GM18951 (cell line): ENCODE results near the gene LIX1.

ENCODE experiments used
- POLR2A ChIP-seq: IDR thresholded peaks from 4 replicates; pipeline ENCODE4 v1.6.1; 2011; ENCODE audit warnings: mild to moderate bottlenecking; ENCODE audit not compliant: insufficient read length, insufficient read depth; ENCODE audit errors: extremely low read depth
- in situ Hi-C: fragments of 300-500 bp; cut with MboI; formaldehyde crosslinking; loops from one replicate; pipeline ENCODE4 v1.12.0; 2022; ENCODE audit warnings: low sequenced_read_pairs, mixed read lengths, inconsistent platforms; ENCODE audit not compliant: unreplicated experiment

Gene LIX1

GRCh38 chr5:97072696-97073095 is 69.7 kb downstream of the LIX1 start:
- in situ Hi-C loops = no loop called here
- no peak for TF ChIP-seq POLR2A

- no peak for TF ChIP-seq POLR2A
- in situ Hi-C loops = no loop called here
These were observed 70.4 kb downstream of the LIX1 start for GRCh38 chr5:97071993-97072392.

- TF ChIP-seq POLR2A = no peak
- in situ Hi-C loops = no loop called here
These were observed 71.3 kb downstream of the LIX1 start for GRCh38 chr5:97071101-97071500.

- in situ Hi-C loops = no loop called here
- no peak for TF ChIP-seq POLR2A
These were observed 72.2 kb downstream of the LIX1 start for GRCh38 chr5:97070234-97070633.

GRCh38 chr5:97067296-97067850 is 75.0 kb downstream of the LIX1 start:
- no peak for TF ChIP-seq POLR2A
- in situ Hi-C loops = no loop called here

GRCh38 chr5:97065475-97065874 is 76.9 kb downstream of the LIX1 start:
- in situ Hi-C loops = no loop called here

GRCh38 chr5:97063251-97063650 is 79.2 kb downstream of the LIX1 start:
- no peak for TF ChIP-seq POLR2A
- in situ Hi-C loops = no loop called here

More at GRCh38 chr5:97065475-97065874, 76.9 kb downstream of the LIX1 start:
- no peak for TF ChIP-seq POLR2A

- no peak for TF ChIP-seq POLR2A
- in situ Hi-C loops = no loop called here
These were observed 80.4 kb downstream of the LIX1 start for GRCh38 chr5:97062046-97062445.

GRCh38 chr5:97056263-97056662 is 86.1 kb downstream of the LIX1 start:
- TF ChIP-seq POLR2A = no peak
- in situ Hi-C loops = no loop called here

GRCh38 chr5:97049175-97049574 is 93.2 kb downstream of the LIX1 start:
- no peak for TF ChIP-seq POLR2A
- in situ Hi-C loops = no loop called here

- no peak for TF ChIP-seq POLR2A
- in situ Hi-C loops = no loop called here
These were observed 95.3 kb downstream of the LIX1 start for GRCh38 chr5:97047076-97047475.

GRCh38 chr5:97046270-97046982 is 96.0 kb downstream of the LIX1 start:
- no peak for TF ChIP-seq POLR2A

GRCh38 chr5:97044052-97044451 is 98.4 kb downstream of the LIX1 start:
- in situ Hi-C loops = no loop called here
- TF ChIP-seq POLR2A = no peak

More at GRCh38 chr5:97046270-97046982, 96.0 kb downstream of the LIX1 start:
- in situ Hi-C loops = no loop called here

- no peak for TF ChIP-seq POLR2A
- in situ Hi-C loops = no loop called here
These were observed 98.9 kb downstream of the LIX1 start for GRCh38 chr5:97043511-97043910.
